GM19025 (cell line): Measurements from ENCODE around the gene CFAP221.

Source experiments
- ATAC-seq: cut with Tn5 transposase; IDR thresholded peaks from one replicate; pipeline ENCODE4 v1.9.1; 2021; ENCODE audit warnings: mild to moderate bottlenecking, low read depth, moderate library complexity; ENCODE audit not compliant: unreplicated experiment

CFAP221 gene

DNA sequence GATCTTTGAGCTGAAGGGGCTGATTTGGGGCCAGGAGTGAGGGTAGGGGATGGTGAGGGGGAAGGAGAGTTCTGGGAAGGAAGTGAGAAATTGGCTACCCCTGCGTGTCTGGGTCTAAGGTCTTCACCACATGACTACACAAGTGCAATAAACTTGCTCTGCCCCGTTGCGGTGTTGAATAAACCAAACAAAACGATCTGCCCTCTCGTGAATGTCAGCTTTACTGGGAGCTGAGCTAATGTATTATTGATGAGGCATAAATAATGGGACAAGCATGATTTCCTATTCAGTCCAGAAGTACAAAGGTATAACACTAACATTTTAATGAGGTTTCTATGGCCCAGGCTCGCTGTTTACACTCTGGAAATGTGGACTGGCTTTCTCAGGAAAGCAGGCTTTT is 8.0 kb upstream of the CFAP221 start:
- ATAC-seq: no peak

DNA sequence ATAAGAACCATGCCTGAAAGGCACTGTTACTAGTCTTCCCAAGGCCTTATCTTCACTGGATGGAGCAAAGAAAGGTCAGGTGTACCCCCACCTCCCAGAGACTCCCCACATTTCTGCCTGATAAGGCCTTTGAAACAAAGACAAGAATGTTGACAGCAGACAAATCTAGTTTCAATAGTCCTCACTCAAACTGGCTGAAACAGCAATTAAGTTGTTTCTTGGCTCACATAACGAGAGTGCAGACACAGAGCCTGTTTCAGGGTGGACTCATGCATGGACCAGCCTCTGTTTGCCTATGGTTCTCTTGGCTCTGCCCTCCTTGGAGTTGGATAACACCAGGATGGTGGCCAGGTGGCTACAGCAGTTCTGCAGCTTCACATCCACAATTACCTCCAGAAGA is 7.5 kb upstream of the CFAP221 start:
- ATAC-seq: no peak

DNA sequence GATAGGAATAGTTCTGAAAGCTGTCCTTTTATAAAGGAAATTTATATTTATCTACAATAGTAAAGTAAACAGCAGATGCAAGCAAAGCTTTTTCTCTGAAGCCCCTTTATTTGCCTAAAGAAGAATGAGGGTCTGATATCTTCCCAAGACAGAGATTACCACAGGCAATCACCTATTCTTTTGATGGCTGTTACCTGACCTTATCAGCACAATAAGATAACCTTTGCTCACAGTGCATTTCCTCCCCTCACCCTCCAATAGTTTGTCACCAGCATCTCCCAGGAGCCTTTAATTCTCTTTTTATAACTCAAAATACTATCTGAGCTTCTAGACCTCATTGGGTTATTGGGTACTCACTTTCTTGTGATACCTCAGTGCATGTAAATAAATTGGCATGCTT is 6.5 kb upstream of the CFAP221 start:
- no peak for ATAC-seq

DNA sequence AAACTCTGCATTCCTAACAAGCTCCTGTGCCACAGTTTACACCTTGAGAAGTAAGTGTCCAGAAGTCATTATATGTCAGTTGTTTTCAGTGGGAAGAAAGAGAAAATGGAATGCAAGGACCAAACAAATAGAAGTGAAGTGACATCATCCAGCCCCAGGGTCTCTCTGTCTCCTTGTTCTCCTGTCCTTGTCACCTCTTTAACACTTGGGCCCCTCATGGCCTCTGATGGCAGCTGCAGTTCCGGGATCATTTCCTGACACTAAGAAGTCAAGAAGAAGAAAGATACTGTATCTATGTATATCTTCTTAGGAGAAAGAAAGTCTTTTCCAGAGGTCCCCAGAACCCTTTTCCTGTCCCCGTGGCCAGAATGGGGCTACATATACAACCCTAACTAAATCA is 2.8 kb upstream of the CFAP221 start:
- ATAC-seq: no peak

GRCh38 chr2:119544939-119545475 is 758 bp downstream of the CFAP221 start:
- no peak for ATAC-seq

DNA sequence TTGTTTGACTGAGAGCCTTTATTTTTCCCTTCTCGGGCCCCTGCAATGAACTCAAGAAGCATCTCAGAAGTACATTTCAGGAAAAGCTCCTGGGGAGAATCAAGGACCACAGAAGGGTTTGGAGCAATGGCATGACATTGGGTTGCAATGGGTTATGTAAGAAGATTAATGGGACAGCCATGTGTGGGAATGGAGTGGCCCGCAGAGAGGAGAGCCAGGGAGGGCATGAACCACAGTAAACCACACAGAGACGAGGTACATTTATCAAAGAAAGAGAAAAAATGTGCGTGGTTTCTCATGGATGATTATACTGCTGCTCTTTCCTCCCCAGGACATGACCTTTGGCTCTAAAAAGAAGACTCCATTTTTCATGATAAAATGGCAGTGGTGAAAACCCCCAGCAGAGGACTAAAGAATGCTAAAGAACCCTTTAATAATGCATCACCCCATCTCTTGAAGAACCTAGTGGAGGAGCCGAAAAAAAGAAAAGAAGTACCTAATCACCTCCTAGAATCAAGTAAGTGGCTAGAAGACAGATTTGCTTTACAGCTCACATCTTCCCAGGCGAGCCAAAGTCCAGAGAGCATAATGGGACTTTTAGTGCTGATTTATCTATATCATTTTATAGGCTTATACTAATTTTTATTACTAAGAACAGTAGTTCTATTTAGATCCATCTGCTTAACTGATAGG is 1.7 kb downstream of the CFAP221 start:
- no peak for ATAC-seq

DNA sequence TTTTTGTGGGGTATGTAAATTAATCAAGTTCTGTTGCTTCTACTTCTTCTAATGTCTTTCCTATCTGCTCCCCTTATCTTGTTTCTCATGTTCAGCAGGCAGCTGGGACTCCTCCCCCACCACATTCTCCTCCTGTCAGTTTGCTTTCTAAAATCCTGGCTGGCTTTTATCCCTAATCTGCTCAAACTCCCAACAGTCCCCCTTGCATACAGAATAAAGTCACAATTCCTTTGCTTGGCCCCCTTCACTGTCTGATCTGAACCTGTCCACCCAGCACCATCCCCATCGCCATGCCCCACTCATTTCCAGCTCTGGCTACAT is 2.2 kb downstream of the CFAP221 start:
- ATAC-seq: no peak

GRCh38 chr2:119548516-119549120 is 4.4 kb downstream of the CFAP221 start:
- ATAC-seq: no peak

GRCh38 chr2:119549241-119549640 is 5.0 kb downstream of the CFAP221 start:
- ATAC-seq: no peak

DNA sequence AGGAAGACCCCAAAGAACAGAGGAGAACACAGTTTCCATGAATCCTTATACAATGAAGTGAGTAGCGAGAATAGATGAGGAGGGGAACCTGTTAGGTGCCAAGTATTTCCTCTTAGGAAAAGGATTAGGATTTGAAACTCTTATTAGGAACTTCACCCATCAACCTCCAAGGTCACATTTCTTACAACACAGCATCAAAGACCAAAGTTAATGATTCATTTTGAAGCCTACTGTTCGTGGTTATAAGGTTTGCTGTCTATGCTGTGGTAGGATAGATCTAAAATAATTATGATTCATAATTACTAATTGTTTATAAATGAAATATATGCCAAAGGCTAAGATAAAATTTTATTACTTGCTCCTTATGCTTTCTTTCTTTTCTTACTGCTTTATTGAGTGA is 6.1 kb downstream of the CFAP221 start:
- no peak for ATAC-seq

- no peak for ATAC-seq
Measured at GRCh38 chr2:119550856-119551255, 6.6 kb downstream of the CFAP221 start.

GRCh38 chr2:119552902-119553301 is 8.7 kb downstream of the CFAP221 start:
- no peak for ATAC-seq

GRCh38 chr2:119553687-119554344 is 9.6 kb downstream of the CFAP221 start:
- no peak for ATAC-seq

DNA sequence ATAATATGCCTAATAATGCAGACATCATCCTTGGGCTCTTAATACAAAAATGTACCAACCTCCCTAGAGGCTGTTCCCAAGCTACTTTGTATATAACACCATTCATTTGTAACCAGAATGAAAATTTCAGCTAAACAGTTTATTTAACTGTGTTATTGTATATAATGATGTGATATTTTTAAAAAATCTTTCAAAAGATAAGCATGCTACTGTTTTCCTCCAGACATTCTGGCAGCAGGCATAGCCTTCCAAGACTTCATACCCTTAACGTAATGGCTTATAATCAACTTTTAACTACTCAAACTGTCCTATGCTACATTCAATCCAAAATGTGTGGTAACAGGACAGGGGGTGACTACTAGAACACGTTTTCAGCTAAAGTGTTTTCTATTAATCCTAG is 21.2 kb downstream of the CFAP221 start:
- no peak for ATAC-seq

DNA sequence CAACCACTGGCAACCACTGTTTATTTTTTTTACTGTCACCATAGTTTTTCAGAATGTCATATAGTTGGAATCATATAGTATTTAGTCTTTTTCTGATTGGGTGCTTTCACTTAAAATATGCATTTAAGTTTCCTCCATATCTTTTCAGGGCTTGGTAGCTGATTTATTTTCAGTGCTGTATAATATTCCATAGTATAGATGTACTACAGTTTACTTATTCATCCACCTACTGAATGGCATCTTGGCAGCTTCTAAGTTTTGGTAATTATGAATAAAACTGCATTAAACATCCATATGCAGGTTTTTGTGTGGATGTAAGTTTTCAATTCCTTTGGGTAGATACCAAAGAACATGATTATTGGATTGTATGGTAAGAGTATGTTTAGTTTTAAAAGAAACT is 23.0 kb downstream of the CFAP221 start:
- ATAC-seq: no peak

DNA sequence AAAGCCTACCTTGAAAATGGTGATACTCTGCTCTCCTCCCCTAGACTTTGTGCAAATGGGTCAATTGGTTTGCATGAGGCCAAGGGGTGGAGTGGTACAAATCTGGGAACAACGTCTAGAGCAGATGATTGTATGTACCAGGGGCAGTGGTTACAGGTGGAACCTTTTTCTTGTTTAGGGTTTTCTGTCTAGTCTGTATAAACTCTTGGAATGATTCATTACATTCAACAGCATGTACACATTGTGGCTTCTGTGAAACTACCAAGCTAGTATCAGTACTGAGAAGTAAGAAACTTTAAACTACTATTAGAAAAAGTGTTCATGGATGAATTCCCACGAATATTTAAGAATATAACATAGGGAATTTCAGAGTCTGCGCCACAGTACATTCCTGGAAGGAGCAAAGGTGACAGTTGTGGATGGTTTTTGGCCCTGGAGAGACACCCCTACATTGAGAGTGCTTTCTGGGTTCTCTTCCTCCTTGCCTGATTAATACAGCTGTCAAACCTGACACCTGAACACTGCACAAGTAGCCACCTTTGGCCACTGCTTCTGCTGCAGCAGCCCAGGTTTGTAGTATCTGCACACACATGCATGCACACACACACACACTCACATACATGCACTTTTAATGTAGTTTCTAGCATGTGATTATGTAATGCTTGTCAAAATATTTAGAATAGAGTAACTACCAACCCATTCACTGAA is 30.0 kb downstream of the CFAP221 start:
- peak; percentile 88 for ATAC-seq

DNA sequence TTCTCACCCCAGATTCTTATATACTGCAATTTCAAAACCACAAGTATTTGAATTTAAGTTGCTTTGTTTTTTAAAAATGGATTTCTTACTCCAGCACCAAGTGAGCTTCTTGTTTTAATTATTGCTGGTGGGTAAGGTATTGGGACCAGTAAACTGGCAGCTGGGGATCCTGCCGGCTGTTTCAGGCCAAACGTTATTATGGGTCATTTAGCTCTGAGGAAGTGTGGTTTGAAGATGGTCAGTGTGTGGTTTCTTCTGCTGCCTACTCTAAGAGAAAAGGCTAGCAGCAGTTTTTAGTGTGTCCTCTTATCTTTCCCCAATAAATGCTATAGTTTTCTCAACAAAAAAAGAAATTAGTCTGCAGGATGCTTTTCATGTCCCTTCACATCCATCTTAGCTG is 30.6 kb downstream of the CFAP221 start:
- ATAC-seq: no peak

- ATAC-seq: no peak
Measured at GRCh38 chr2:119575439-119575838, 31.2 kb downstream of the CFAP221 start.

- no peak for ATAC-seq
Measured at GRCh38 chr2:119579424-119580295, 35.4 kb downstream of the CFAP221 start.

GRCh38 chr2:119580550-119581072 is 36.4 kb downstream of the CFAP221 start:
- no peak for ATAC-seq
